ENCODE data around the gene FUNDC2. TPM values are rescaled to one million over a fixed set of nuclear protein-coding genes. Genes with fewer than 3 reads are reported as not detected.
A peak's percentile ranks its signal among the peaks of the same experiment; 100 is the strongest.

FUNDC2 gene
- total and polyA plus RNA-seq, 2 donors from 2014 or later, result 98.2 to 239 TPM

DNA sequence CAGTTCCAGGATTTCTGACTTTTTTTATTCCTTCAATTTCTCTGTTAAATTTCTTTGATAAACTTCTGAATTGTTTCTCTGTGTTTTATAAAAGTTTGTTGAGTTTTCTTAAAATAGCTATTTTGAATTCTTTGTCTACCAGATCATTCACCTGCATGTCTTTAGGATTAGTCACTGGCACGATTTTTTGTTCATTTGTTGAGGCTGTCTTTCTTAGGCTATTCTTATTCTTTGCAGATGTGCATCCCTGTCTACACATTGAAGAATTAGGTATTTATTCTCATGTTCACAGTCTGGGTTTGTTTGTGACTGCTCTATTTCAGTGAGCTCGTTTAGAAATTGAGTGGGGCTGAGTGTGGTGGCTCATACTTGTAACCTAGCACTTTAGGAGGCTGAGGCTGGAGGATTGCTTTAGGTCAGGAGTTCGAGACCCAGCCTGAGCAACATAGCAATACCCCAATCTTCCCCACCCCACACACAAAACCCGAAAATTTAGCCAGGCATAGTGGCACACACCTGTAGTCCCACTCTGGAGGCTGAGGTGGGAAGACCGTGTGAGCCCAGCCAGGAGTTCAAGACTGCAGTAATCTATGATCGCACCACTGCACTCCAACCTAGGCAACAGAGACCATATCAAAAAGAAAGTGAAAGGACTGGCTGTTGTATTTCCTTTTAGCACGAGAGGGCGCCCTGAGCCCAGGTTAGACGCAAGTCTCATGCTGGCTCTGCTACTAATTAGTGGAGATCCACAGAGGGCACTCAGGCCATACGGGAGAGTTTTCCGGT, 46.1 kb upstream of the FUNDC2 start:
- intact Hi-C loops (cut with DNase I), result no loop called here
- Histone ChIP-seq H3K36me3 (ENCODE audit: control insufficient read depth in 2 of 3, insufficient read depth in 3 of 3, low read length in 3 of 3) (no peaks in the 10 kb centered on the region), H3K27me3 (ENCODE audit: control insufficient read depth, insufficient read depth, low read length) (no peaks in the 10 kb centered on the region), H3K9me3 (ENCODE audit: control insufficient read depth in 2 of 3, insufficient read depth in 1 of 3, low read length in 3 of 3) (no peaks in the 10 kb centered on the region), H3K9ac (ENCODE audit: low read length in 3 of 3) (peak overlapping the region in 2 of 3 donors; percentile 48 to 58), H3K4me1 (ENCODE audit: control insufficient read depth in 2 of 3, insufficient read depth in 2 of 3, low read depth in 1 of 3, low read length in 3 of 3) (no peaks in the 10 kb centered on the region), H3K27ac (ENCODE audit: low read depth in 2 of 2, low read length in 2 of 2) (no peak overlapping the region), H3K4me3 (ENCODE audit: low read length in 3 of 3) (peak overlapping the region; percentile 58 to 74 (median 71))
- DNase-seq (peak; percentile 63 to 81 (median 66)), FAIRE-seq (peak; percentile 84)
- TF ChIP-seq, protein P1, sequence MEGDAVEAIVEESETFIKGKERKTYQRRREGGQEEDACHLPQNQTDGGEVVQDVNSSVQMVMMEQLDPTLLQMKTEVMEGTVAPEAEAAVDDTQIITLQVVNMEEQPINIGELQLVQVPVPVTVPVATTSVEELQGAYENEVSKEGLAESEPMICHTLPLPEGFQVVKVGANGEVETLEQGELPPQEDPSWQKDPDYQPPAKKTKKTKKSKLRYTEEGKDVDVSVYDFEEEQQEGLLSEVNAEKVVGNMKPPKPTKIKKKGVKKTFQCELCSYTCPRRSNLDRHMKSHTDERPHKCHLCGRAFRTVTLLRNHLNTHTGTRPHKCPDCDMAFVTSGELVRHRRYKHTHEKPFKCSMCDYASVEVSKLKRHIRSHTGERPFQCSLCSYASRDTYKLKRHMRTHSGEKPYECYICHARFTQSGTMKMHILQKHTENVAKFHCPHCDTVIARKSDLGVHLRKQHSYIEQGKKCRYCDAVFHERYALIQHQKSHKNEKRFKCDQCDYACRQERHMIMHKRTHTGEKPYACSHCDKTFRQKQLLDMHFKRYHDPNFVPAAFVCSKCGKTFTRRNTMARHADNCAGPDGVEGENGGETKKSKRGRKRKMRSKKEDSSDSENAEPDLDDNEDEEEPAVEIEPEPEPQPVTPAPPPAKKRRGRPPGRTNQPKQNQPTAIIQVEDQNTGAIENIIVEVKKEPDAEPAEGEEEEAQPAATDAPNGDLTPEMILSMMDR (IDR thresholded peaks at IDR 0.05; ENCODE audit: borderline replicate concordance, extremely low read depth, insufficient read depth), result peak; percentile 75

DNA sequence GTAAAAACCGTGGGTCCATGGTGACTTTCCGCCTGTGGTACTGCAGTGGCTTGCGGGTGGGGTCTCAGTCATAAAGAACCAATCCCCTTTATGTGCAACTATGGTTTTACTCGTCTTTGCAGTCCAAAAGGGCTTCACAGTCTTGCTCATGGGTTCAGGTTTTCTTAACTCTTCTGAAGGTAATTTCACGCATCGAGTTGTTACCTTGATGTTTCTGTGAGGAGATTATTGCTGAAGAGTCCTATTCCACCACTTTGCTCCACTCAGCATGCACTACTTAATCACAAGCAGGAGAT, 45.6 kb upstream of the FUNDC2 start:
- FAIRE-seq, result no peak
- TF ChIP-seq, protein P1 (IDR thresholded peaks at IDR 0.05; ENCODE audit: borderline replicate concordance, extremely low read depth, insufficient read depth), result no peak
- intact Hi-C loops (cut with DNase I), result no loop called here

DNA sequence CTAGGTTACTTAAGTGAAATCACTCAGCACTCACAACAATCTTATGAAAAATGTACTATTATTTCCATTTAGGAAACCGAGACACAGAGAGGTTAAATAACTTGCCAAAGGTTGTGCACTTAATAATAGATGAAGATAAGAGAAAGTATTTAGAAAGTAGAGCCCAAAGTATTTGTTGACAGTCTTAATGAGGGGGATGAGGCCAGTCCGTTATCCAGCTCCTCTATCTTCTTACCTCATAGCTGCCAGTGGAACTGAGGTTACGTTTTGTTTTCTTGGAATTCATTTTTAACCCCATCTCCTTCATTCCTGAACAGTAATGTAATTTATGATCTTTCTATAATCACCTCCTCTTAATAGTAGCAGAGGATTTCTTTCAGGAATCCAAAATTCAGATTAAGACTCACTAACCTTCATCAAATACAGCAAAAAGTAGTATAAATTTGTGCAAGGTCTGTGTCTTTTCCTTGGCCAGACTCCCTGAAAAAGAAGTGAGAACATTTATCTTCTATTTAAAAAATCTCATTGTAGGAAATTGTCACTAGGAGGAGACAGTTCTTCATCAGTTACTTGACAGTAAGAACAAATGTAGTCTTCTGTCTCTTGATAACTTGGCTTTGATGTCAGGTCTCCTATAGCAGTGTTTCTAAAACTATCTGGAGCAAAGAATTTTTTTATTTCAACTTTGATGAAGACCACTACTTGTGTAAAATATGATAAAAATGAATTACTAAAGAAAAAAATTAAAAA, 39.6 kb upstream of the FUNDC2 start:
- DNase-seq (no peak), FAIRE-seq (no peak)
- Histone ChIP-seq H3K27ac (ENCODE audit: low read depth in 2 of 2, low read length in 2 of 2) (no peak overlapping the region), H3K36me3 (ENCODE audit: control insufficient read depth in 2 of 3, insufficient read depth in 3 of 3, low read length in 3 of 3) (no peaks in the 10 kb centered on the region), H3K27me3 (ENCODE audit: control insufficient read depth, insufficient read depth, low read length) (no peaks in the 10 kb centered on the region), H3K9ac (ENCODE audit: low read length in 3 of 3) (no peak overlapping the region), H3K4me1 (ENCODE audit: control insufficient read depth in 2 of 3, insufficient read depth in 2 of 3, low read depth in 1 of 3, low read length in 3 of 3) (no peaks in the 10 kb centered on the region), H3K9me3 (ENCODE audit: control insufficient read depth in 2 of 3, insufficient read depth in 1 of 3, low read length in 3 of 3) (no peaks in the 10 kb centered on the region), H3K4me3 (ENCODE audit: low read length in 3 of 3) (no peak overlapping the region)
- TF ChIP-seq, protein P1 (IDR thresholded peaks at IDR 0.05; ENCODE audit: borderline replicate concordance, extremely low read depth, insufficient read depth), result no peak
- intact Hi-C loops (cut with DNase I), result no loop called here

More for the DNA sequence above, 45.6 kb upstream of the FUNDC2 start:
- no peaks in the 10 kb centered on the region for H3K4me1 ChIP-seq (ENCODE audit: control insufficient read depth in 2 of 3, insufficient read depth in 2 of 3, low read depth in 1 of 3, low read length in 3 of 3)
- H3K27me3 ChIP-seq (ENCODE audit: control insufficient read depth, insufficient read depth, low read length), result no peaks in the 10 kb centered on the region
- no peak for DNase-seq
- no peak overlapping the region for H3K27ac ChIP-seq (ENCODE audit: low read depth in 2 of 2, low read length in 2 of 2)
- no peaks in the 10 kb centered on the region for H3K9me3 ChIP-seq (ENCODE audit: control insufficient read depth in 2 of 3, insufficient read depth in 1 of 3, low read length in 3 of 3)
- H3K4me3 ChIP-seq (ENCODE audit: low read length in 3 of 3), result peak overlapping the region in 2 of 3 donors; percentile 45 to 74
- peak overlapping the region in 2 of 3 donors; percentile 16 to 58 for H3K9ac ChIP-seq (ENCODE audit: low read length in 3 of 3)
- H3K36me3 ChIP-seq (ENCODE audit: control insufficient read depth in 2 of 3, insufficient read depth in 3 of 3, low read length in 3 of 3), result no peaks in the 10 kb centered on the region
